ENCODE data around the gene FRAS1. TPM values are rescaled to one million over a fixed set of nuclear protein-coding genes. Genes with fewer than 3 reads are reported as not detected.

The FRAS1 gene
- total RNA-seq, 1 experiment from 2014 or later: 13.1 TPM

GRCh38 chr4:78318126-78318525, 261.0 kb downstream of the FRAS1 start:
- BruUV-seq (replicated peaks): no TSS peak
- no peak overlapping the region for H3K27ac ChIP-seq
- intact Hi-C loops (cut with micrococcal nuclease; ENCODE audit: unreplicated experiment): no loop called here
- H3K79me2 ChIP-seq (ENCODE audit: low read depth): no peaks in the 10 kb centered on the region
- no peak overlapping the region for H2AFZ ChIP-seq
- no peaks in the 10 kb centered on the region for H3K36me3 ChIP-seq (ENCODE audit: low read depth)
- ChIA-PET CTCF (no interaction called here), POLR2A (ENCODE audit: unreplicated experiment) (no interaction called here)
- H3K4me1 ChIP-seq (replicated peaks; ENCODE audit: insufficient read depth): no peaks in the 10 kb centered on the region
- H3K4me3 ChIP-seq: no peak overlapping the region
- H3K27me3 ChIP-seq (ENCODE audit: insufficient read depth, low read depth): no peaks in the 10 kb centered on the region
- H3K9me3 ChIP-seq (ENCODE audit: insufficient read depth, low read depth): no peaks in the 10 kb centered on the region
- DNase-seq: no peak
- H3K9me2 ChIP-seq (ENCODE audit: insufficient read depth): no peaks in the 10 kb centered on the region; the same call in 1 of the 2 replicates
- H3K4me2 ChIP-seq: no peak overlapping the region
- TF ChIP-seq CTCF (conservative IDR thresholded peaks at IDR 0.05): no peak
- TF ChIP-seq EZH2 (IDR thresholded peaks at IDR 0.05; ENCODE audit: low read depth): no peak
- H3F3A ChIP-seq (ENCODE audit: insufficient read depth, low read depth): no peaks in the 10 kb centered on the region
- H4K20me1 ChIP-seq (ENCODE audit: insufficient read depth): no peaks in the 10 kb centered on the region

GRCh38 chr4:78320349-78320935, 263.3 kb downstream of the FRAS1 start:
- no peak overlapping the region for H2AFZ ChIP-seq
- intact Hi-C loops (cut with micrococcal nuclease; ENCODE audit: unreplicated experiment): no loop called here
- no peaks in the 10 kb centered on the region for H3K9me3 ChIP-seq (ENCODE audit: insufficient read depth, low read depth)
- no TSS peak for BruUV-seq (replicated peaks)
- no peaks in the 10 kb centered on the region for H3F3A ChIP-seq (ENCODE audit: insufficient read depth, low read depth)
- no peaks in the 10 kb centered on the region for H3K36me3 ChIP-seq (ENCODE audit: low read depth)
- no peaks in the 10 kb centered on the region for H3K27me3 ChIP-seq (ENCODE audit: insufficient read depth, low read depth)
- H3K4me1 ChIP-seq (replicated peaks; ENCODE audit: insufficient read depth): no peaks in the 10 kb centered on the region
- H3K9me2 ChIP-seq (ENCODE audit: insufficient read depth): no peaks in the 10 kb centered on the region; the same call in 1 of the 2 replicates
- H3K79me2 ChIP-seq (ENCODE audit: low read depth): no peaks in the 10 kb centered on the region
- TF ChIP-seq EZH2 (IDR thresholded peaks at IDR 0.05; ENCODE audit: low read depth) (no peak), CTCF (conservative IDR thresholded peaks at IDR 0.05) (no peak)
- ChIA-PET POLR2A (ENCODE audit: unreplicated experiment) (no interaction called here), CTCF (no interaction called here)
- H3K27ac ChIP-seq: no peak overlapping the region
- H3K4me3 ChIP-seq: no peak overlapping the region
- no peaks in the 10 kb centered on the region for H4K20me1 ChIP-seq (ENCODE audit: insufficient read depth)
- H3K4me2 ChIP-seq: no peak overlapping the region
- no peak for DNase-seq

- no peaks in the 10 kb centered on the region for H3K4me1 ChIP-seq (replicated peaks; ENCODE audit: insufficient read depth)
These were observed 264.9 kb downstream of the FRAS1 start for GRCh38 chr4:78322032-78322431.

More at GRCh38 chr4:78322032-78322431, 264.9 kb downstream of the FRAS1 start:
- no TSS peak for BruUV-seq (replicated peaks)
- H3K27me3 ChIP-seq (ENCODE audit: insufficient read depth, low read depth): no peaks in the 10 kb centered on the region
- no peaks in the 10 kb centered on the region for H3K79me2 ChIP-seq (ENCODE audit: low read depth)
- no peak for DNase-seq
- no peak overlapping the region for H2AFZ ChIP-seq
- no peaks in the 10 kb centered on the region for H3K36me3 ChIP-seq (ENCODE audit: low read depth)
- ChIA-PET POLR2A (ENCODE audit: unreplicated experiment) (no interaction called here), CTCF (no interaction called here)
- H3K27ac ChIP-seq: no peak overlapping the region
- intact Hi-C loops (cut with micrococcal nuclease; ENCODE audit: unreplicated experiment): no loop called here
- H3K9me3 ChIP-seq (ENCODE audit: insufficient read depth, low read depth): no peaks in the 10 kb centered on the region
- TF ChIP-seq EZH2 (IDR thresholded peaks at IDR 0.05; ENCODE audit: low read depth): no peak
- no peak for TF ChIP-seq CTCF (conservative IDR thresholded peaks at IDR 0.05)
- no peaks in the 10 kb centered on the region for H3F3A ChIP-seq (ENCODE audit: insufficient read depth, low read depth)
- H4K20me1 ChIP-seq (ENCODE audit: insufficient read depth): no peaks in the 10 kb centered on the region
- no peaks in the 10 kb centered on the region; the same call in 1 of the 2 replicates for H3K9me2 ChIP-seq (ENCODE audit: insufficient read depth)
- H3K4me2 ChIP-seq: no peak overlapping the region
- H3K4me3 ChIP-seq: no peak overlapping the region
